Measurements from ENCODE around the gene BASP1. TPM values are rescaled to one million over a fixed set of nuclear protein-coding genes. Genes with fewer than 3 reads are reported as not detected.

BASP1 gene
- total RNA-seq, 5 donors from 2014 or later (not counting 1 experiment from before 2014, with no cell fraction given), result 0.47 to 4.6 (median 2.2) TPM

DNA sequence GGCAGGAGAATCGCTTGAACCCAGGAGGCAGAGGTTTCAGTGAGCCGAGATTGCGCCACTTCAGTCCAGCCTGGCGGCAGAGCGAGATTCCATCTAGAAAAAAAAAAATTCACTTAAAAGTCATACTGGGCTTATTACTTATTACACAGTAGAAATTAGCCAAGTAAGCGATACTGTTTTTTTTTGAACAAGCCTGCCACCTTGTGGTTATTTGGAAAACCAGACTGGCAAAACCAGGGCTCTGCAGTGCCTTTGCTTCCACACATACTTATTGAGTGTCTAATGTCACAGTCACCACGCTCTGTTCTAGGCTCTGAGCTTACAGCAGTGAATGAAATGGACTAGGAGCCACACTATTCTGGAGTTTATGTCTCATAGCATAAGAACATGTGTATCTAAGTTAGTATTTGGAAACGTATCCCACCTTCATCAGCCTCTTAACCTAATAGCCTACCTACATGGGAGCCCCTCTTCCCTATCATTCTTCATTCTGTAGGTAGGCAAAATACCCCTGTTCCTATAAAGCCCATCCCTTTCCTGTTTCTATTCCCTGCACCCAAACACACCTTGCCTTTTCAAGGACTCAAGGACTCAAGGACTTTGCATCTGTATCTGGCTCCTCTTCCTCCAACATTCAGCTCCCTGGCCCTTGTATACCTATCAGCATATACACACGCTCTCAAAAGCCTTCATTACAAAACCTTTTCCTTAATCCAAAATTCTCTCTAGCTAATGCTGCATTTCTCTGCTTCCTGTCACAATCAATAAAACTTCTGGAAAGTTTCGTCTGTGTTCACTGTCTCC lies 13.9 kb upstream of the BASP1 start:
- Mint-ChIP-seq H3K27me3 (peaks cover 2 to 4% of the 10 kb centered on the region in 2 donors), H3K36me3 (no peaks in the 10 kb centered on the region), H3K4me1 (no peaks in the 10 kb centered on the region), H3K27ac (no peak overlapping the region), H3K4me3 (no peak overlapping the region), H3K9me3 (peaks cover 0 to under 1% (median 0%) of the 10 kb centered on the region in 3 donors)
- Histone ChIP-seq H3K4me1 (ENCODE audit: control insufficient read depth in 1 of 2, extremely low read depth in 1 of 2, insufficient read depth in 2 of 2, low read length in 2 of 2) (no peaks in the 10 kb centered on the region), H3K4me3 (ENCODE audit: control insufficient read depth in 1 of 2, extremely low read depth in 1 of 2, low read length in 1 of 2) (no peak overlapping the region), H3K27ac (ENCODE audit: low read length) (no peak overlapping the region), H3K9me3 (no peaks in the 10 kb centered on the region), H3K36me3 (ENCODE audit: control insufficient read depth in 2 of 2, extremely low read depth in 1 of 2, insufficient read depth in 1 of 2, low read length in 1 of 2) (no peaks in the 10 kb centered on the region), H3K27me3 (replicated peaks in 1 of 2; ENCODE audit: control insufficient read depth in 2 of 2, extremely low read depth in 1 of 2, insufficient read depth in 2 of 2, low read length in 1 of 2) (peaks cover 0 to 6% of the 10 kb centered on the region in 2 experiments)
- ATAC-seq (replicated peaks in 1 of 4), result no peak
- ChIA-PET POLR2A (no interaction called here), CTCF (interaction anchor here in 1 of 2 donors (0.7 to 2.4 kb wide), 4 partner anchors 9 to 75 kb away, joined by 3 to 10 read pairs (median 4); no protein-coding TSS in a partner anchor)
- WGBS (ENCODE audit: insufficient coverage), result 62% methylated on average over 5 of the region's 10 CpGs
- peak in 1 of 35 experiments; percentile 26 for DNase-seq

DNA sequence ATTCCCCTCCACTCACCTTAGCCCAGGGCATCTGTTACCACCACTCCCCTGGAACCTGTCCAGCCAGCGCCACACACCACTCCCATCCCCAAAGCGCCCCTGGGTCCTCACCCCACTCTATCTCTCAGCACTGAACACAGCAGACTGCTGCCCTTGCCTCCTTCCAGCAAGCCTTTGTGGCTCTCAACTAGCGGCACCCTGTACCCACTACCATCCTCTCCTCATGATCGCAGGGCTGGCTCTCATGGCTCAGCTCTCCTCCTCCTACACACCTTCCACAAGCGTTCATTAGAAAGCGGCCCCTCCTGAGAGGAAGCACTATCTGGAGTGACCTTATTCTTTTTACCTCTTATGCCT lies 13.3 kb upstream of the BASP1 start:
- ATAC-seq (replicated peaks in 1 of 4) (no peak), DNase-seq (no peak)
- H3K27me3 Mint-ChIP-seq, result peaks cover 2 to 6% of the 10 kb centered on the region in 2 donors
- H3K4me1 Mint-ChIP-seq, result no peaks in the 10 kb centered on the region
- Histone ChIP-seq H3K4me1 (ENCODE audit: control insufficient read depth in 1 of 2, extremely low read depth in 1 of 2, insufficient read depth in 2 of 2, low read length in 2 of 2) (no peaks in the 10 kb centered on the region), H3K27ac (ENCODE audit: low read length) (no peak overlapping the region), H3K4me3 (ENCODE audit: control insufficient read depth in 1 of 2, extremely low read depth in 1 of 2, low read length in 1 of 2) (no peak overlapping the region), H3K9me3 (no peaks in the 10 kb centered on the region), H3K27me3 (replicated peaks in 1 of 2; ENCODE audit: control insufficient read depth in 2 of 2, extremely low read depth in 1 of 2, insufficient read depth in 2 of 2, low read length in 1 of 2) (peaks cover 0 to 6% of the 10 kb centered on the region in 2 experiments), H3K36me3 (ENCODE audit: control insufficient read depth in 2 of 2, extremely low read depth in 1 of 2, insufficient read depth in 1 of 2, low read length in 1 of 2) (no peaks in the 10 kb centered on the region)
- H3K9me3 Mint-ChIP-seq, result no peaks in the 10 kb centered on the region
- no peak overlapping the region for H3K4me3 Mint-ChIP-seq
- ChIA-PET CTCF (interaction anchor here in 1 of 2 donors (2.4 kb wide), 1 partner anchor 14 kb away, joined by 10 read pairs; no protein-coding TSS in a partner anchor), POLR2A (no interaction called here)
- no peak overlapping the region for H3K27ac Mint-ChIP-seq
- H3K36me3 Mint-ChIP-seq, result no peaks in the 10 kb centered on the region
- 66% methylated on average over 4 of the region's 6 CpGs for WGBS (ENCODE audit: insufficient coverage)

DNA sequence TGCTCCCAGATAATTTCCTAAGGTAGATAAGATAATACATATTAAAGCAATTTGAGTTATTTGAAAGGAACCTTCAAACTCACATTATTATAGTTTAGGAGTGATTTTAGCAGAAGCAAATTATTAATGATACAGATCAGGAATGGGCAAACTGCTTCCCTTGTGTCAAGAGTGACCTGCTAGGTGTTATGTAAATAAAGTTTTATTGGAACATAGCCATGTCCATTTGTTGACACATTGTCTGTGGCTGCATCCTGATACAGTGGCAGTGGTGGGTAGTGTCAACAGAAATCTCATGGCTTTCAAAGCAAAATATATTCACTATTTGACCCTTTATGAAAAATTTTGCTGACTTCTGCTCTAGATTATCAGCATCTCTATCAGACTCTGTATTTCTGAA lies 11.4 kb upstream of the BASP1 start:
- Histone ChIP-seq H3K4me3 (ENCODE audit: control insufficient read depth in 1 of 2, extremely low read depth in 1 of 2, low read length in 1 of 2) (no peak overlapping the region), H3K9me3 (no peaks in the 10 kb centered on the region), H3K27me3 (replicated peaks in 1 of 2; ENCODE audit: control insufficient read depth in 2 of 2, extremely low read depth in 1 of 2, insufficient read depth in 2 of 2, low read length in 1 of 2) (peaks cover 0 to 3% of the 10 kb centered on the region in 2 experiments), H3K36me3 (ENCODE audit: control insufficient read depth in 2 of 2, extremely low read depth in 1 of 2, insufficient read depth in 1 of 2, low read length in 1 of 2) (no peaks in the 10 kb centered on the region), H3K27ac (ENCODE audit: low read length) (no peak overlapping the region), H3K4me1 (ENCODE audit: control insufficient read depth in 1 of 2, extremely low read depth in 1 of 2, insufficient read depth in 2 of 2, low read length in 2 of 2) (no peaks in the 10 kb centered on the region)
- Mint-ChIP-seq H3K4me3 (no peak overlapping the region), H3K36me3 (no peaks in the 10 kb centered on the region), H3K9me3 (peaks cover 0 to 4% (median 0%) of the 10 kb centered on the region in 3 donors), H3K4me1 (no peaks in the 10 kb centered on the region), H3K27me3 (peaks cover 2 to 7% of the 10 kb centered on the region in 2 donors), H3K27ac (no peak overlapping the region)
- no peak for ATAC-seq (replicated peaks in 1 of 4)
- POLR2A ChIA-PET, result no interaction called here
- CTCF ChIA-PET, result interaction anchor here in 1 of 2 donors (0.7 kb wide), 1 partner anchor 1154 kb away, joined by 4 read pairs; no protein-coding TSS in a partner anchor
- no peak for DNase-seq

DNA sequence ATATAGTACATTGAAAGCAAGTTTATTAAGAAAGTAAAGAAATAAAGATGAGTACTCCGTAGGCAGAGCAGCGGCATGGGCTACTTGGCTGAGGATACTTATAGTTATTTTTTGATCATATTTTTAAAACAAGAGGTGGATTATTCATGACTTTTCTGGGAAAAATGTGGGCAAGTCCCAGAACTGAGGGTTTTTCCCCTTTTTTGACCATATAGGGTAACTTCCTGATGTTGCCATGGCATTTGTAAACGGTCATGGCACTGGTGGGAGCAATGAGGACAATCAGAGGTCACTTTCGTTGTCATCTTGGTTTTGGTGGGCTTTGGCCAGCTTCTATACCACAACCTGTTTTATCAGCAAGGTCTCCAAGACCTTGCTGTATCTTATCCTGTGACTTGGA lies 5.2 kb upstream of the BASP1 start:
- Histone ChIP-seq H3K9me3 (no peaks in the 10 kb centered on the region), H3K27ac (ENCODE audit: low read length) (no peak overlapping the region), H3K4me1 (ENCODE audit: control insufficient read depth in 1 of 2, extremely low read depth in 1 of 2, insufficient read depth in 2 of 2, low read length in 2 of 2) (peaks cover 0 to 10% of the 10 kb centered on the region in 2 experiments), H3K4me3 (ENCODE audit: control insufficient read depth in 1 of 2, extremely low read depth in 1 of 2, low read length in 1 of 2) (no peak overlapping the region), H3K27me3 (replicated peaks in 1 of 2; ENCODE audit: control insufficient read depth in 2 of 2, extremely low read depth in 1 of 2, insufficient read depth in 2 of 2, low read length in 1 of 2) (peaks cover 0 to 15% of the 10 kb centered on the region in 2 experiments), H3K36me3 (ENCODE audit: control insufficient read depth in 2 of 2, extremely low read depth in 1 of 2, insufficient read depth in 1 of 2, low read length in 1 of 2) (no peaks in the 10 kb centered on the region)
- POLR2A ChIA-PET, result no interaction called here
- peaks cover 15 to 20% of the 10 kb centered on the region in 2 donors for H3K27me3 Mint-ChIP-seq
- H3K4me1 Mint-ChIP-seq, result peaks cover 3 to 10% (median 6%) of the 10 kb centered on the region in 3 donors
- H3K9me3 Mint-ChIP-seq, result peaks cover 0 to 4% (median 0%) of the 10 kb centered on the region in 3 donors
- CTCF ChIA-PET, result no interaction called here
- no peak overlapping the region for H3K4me3 Mint-ChIP-seq
- ATAC-seq (replicated peaks in 1 of 4) (no peak), DNase-seq (no peak)
- no peaks in the 10 kb centered on the region for H3K36me3 Mint-ChIP-seq
- H3K27ac Mint-ChIP-seq, result no peak overlapping the region
- 87% methylated on average over 3 of the region's 4 CpGs for WGBS (ENCODE audit: insufficient coverage)

DNA sequence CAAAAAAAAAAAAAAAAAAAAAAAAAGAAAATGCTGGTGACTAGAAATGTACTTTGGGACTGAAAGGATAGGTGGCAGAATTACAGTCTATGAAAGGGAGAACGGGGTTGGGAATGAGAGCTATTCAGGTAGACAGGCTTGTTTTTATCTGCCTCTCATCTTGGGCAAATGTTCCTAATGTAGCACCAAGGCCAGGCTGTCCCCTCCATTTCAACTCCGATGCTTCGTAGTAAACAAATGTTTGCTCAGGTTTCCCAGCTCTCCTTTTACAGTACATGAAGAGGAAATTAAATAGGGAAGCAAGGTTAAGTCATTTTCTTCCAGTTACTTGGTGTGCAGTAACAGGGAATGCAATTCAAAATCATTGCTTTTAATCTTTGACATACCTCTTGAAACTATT lies 4.4 kb upstream of the BASP1 start:
- WGBS (ENCODE audit: insufficient coverage), result no CpG with 5 or more reads among the region's 3 CpGs
- H3K36me3 ChIP-seq (ENCODE audit: control insufficient read depth in 2 of 2, extremely low read depth in 1 of 2, insufficient read depth in 1 of 2, low read length in 1 of 2), result no peaks in the 10 kb centered on the region
- CTCF ChIA-PET, result interaction anchor here in 1 of 2 donors (0.6 kb wide), 1 partner anchor 1038 kb away, joined by 3 read pairs; no protein-coding TSS in a partner anchor
- Mint-ChIP-seq H3K4me1 (peaks cover 3 to 10% (median 6%) of the 10 kb centered on the region in 3 donors), H3K36me3 (no peaks in the 10 kb centered on the region), H3K9me3 (peaks cover 0 to 4% (median 0%) of the 10 kb centered on the region in 3 donors), H3K27ac (no peak overlapping the region), H3K27me3 (peaks cover 15 to 20% of the 10 kb centered on the region in 2 donors), H3K4me3 (no peak overlapping the region)
- H3K4me1 ChIP-seq (ENCODE audit: control insufficient read depth in 1 of 2, extremely low read depth in 1 of 2, insufficient read depth in 2 of 2, low read length in 2 of 2), result peaks cover 0 to 13% of the 10 kb centered on the region in 2 experiments
- ATAC-seq (replicated peaks in 1 of 4) (no peak), DNase-seq (no peak)
- POLR2A ChIA-PET, result no interaction called here
- H3K27ac ChIP-seq (ENCODE audit: low read length), result no peak overlapping the region
- no peaks in the 10 kb centered on the region for H3K9me3 ChIP-seq
- no peak overlapping the region for H3K4me3 ChIP-seq (ENCODE audit: control insufficient read depth in 1 of 2, extremely low read depth in 1 of 2, low read length in 1 of 2)
- H3K27me3 ChIP-seq (replicated peaks in 1 of 2; ENCODE audit: control insufficient read depth in 2 of 2, extremely low read depth in 1 of 2, insufficient read depth in 2 of 2, low read length in 1 of 2), result peaks cover 0 to 14% of the 10 kb centered on the region in 2 experiments

DNA sequence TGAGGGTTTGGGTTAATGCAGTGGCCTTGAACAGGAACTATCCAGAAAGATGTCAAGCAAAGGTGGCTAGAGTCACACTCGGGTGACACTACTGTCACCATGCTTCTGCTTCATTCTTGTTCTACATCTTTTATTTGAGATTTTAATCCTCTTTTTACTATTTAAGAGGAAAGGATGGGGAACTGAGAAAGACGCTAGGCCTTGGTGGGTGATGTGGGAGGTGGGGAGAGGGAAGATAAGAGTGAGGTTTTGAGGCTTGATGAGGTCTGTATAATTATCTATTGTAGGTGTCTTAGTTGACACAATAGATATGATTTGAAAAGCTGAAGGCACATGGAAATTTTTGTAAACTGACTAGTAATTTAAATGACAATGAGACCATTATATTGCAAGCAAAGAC lies 3.5 kb upstream of the BASP1 start:
- H3K27ac Mint-ChIP-seq, result no peak overlapping the region
- Histone ChIP-seq H3K9me3 (no peaks in the 10 kb centered on the region), H3K27ac (ENCODE audit: low read length) (no peak overlapping the region), H3K4me1 (ENCODE audit: control insufficient read depth in 1 of 2, extremely low read depth in 1 of 2, insufficient read depth in 2 of 2, low read length in 2 of 2) (peaks cover 4 to 22% of the 10 kb centered on the region in 2 experiments), H3K4me3 (ENCODE audit: control insufficient read depth in 1 of 2, extremely low read depth in 1 of 2, low read length in 1 of 2) (no peak overlapping the region), H3K27me3 (replicated peaks in 1 of 2; ENCODE audit: control insufficient read depth in 2 of 2, extremely low read depth in 1 of 2, insufficient read depth in 2 of 2, low read length in 1 of 2) (peaks cover 0 to 23% of the 10 kb centered on the region in 2 experiments), H3K36me3 (ENCODE audit: control insufficient read depth in 2 of 2, extremely low read depth in 1 of 2, insufficient read depth in 1 of 2, low read length in 1 of 2) (no peaks in the 10 kb centered on the region)
- ChIA-PET POLR2A (no interaction called here), CTCF (no interaction called here)
- H3K4me3 Mint-ChIP-seq, result no peak overlapping the region
- no peaks in the 10 kb centered on the region for H3K36me3 Mint-ChIP-seq
- DNase-seq (no peak), ATAC-seq (replicated peaks in 1 of 4) (no peak)
- H3K9me3 Mint-ChIP-seq, result peaks cover 0 to 4% (median 0%) of the 10 kb centered on the region in 3 donors
- H3K4me1 Mint-ChIP-seq, result peaks cover 8 to 13% (median 10%) of the 10 kb centered on the region in 3 donors
- no CpG with 5 or more reads among the region's 2 CpGs for WGBS (ENCODE audit: insufficient coverage)
- peaks cover 18 to 25% of the 10 kb centered on the region in 2 donors for H3K27me3 Mint-ChIP-seq

Measured in T-cell (primary cell).